ENCODE measurements around the gene PRDX6.
"Not testable (repeated sequence)": the region's sequence is repeated elsewhere in the genome, so short reads cannot be mapped to it uniquely, and the experiment has no call there.

PRDX6 gene

DNA sequence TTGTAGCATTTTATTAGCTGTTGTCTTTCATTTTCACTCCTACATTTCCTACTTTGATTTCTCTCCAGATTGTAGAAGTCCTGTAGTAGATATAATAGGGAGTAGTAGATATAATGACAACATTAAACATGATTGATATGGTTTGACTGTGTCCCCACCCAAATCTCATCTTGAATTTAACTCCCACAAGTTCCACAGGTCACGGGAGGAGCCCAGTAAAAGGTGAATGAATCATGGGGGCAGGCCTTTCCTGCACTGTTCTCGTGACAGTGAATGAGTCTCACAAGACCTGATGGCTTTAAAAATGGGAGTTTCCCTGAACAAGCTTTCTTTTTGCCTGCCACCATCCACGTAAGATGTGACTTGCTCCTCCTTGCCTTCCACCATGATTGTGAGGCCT, 7.5 kb upstream of the PRDX6 start:
- DNase-seq: no peak

DNA sequence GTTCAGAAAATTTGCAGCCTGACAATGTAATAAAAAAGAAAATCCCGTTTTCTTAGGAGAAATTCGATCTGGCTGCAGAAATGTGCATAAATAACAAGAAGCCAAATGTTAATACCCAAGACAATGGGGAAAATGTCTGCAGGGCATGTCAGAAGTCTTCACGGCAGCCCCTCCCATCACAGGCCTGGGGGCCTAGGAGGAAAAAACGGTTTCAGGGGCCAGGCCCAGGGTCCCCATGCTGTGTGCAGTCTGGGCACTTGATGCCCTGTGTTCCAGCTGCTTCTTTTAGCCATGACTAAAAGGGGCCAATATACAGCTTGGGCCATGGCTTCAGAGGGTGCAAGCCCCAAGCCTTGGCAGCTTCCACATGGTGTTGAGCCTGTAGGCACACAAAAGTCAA, 6.5 kb upstream of the PRDX6 start:
- no peak for DNase-seq

GRCh38 chr1:173473599-173474011, 3.5 kb upstream of the PRDX6 start:
- no peak for DNase-seq

- DNase-seq: no peak
Measured at GRCh38 chr1:173474097-173474779, 2.9 kb upstream of the PRDX6 start.

DNA sequence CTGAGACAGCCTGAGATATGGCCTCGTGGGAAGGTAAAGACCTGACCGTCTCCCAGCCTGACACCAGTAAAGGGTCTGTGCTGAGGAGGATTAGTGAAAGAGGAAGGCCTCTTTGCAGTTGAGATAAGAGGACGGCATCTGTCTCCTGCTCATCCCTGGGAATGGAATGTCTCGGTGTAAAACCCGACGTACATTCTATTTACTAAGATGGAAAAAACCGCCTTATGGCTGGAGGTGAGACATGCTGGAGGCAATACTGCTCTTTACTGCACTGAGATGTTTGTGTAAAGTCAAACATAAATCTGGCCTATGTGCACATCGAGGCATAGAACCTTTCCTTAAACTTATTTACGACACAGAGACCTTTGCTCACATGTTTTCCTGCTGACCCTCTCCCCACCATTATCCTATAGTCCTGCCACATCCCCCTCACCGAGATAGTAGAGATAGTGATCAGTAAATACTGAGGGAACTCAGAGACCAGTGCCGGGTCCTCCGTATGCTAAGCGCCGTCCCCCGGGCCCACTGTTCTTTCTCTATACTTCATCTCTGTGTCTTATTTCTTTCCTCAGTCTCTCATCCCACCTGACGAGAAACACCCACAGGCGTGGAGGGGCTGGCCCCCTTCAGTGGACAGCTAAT, 2.2 kb upstream of the PRDX6 start:
- not testable (repeated sequence) for DNase-seq

DNA sequence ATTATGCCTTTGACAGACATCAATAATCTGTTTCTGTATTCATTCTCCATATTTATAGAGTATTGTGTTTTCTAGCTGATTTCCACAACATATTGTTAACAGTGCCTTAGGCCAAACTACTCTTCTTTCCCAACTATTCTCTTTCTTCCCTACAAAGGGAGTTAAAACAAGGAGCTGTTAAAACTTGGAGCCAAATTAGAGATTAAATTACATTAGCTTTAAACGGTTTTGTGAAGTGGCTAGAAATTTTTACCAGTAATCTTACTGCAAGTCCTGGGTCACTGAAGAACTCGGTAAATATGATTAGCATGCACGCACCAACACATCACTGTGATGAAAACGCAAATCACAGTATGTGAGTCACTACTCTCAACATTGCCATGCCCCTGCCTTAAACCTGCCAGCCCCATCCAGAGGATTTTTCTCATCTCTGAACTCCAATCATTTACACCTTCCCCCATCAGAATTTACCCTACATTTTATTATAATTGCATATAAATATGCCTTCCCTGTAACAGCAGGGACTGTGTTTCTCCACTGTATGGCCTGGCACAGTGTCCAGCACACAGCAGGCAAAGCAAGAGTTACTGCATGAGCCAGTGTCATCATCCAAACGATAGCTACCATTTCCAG, 1.5 kb upstream of the PRDX6 start:
- DNase-seq: no peak

DNA sequence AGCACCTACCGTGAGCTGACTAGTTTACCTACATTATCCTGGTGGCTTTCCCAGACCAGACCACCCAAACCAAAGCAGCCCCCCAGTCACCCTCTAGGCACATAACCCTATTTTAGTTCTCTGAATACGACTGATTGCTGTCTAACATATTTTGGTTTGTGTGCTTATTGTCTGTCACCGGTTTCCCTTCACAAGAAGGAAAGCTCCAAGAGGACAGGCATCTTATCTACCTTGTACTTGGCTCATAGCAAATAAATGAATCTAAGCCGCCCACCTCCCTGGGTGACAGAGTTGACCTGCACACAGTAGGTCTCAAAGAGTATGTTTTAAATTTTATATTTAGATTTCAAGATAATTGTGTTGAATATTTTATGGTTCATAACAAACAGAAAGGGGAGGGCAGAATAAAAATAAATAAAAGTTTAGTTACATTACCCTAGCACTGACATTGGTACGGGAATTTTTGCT, 904 bp upstream of the PRDX6 start:
- DNase-seq: no peak

DNA sequence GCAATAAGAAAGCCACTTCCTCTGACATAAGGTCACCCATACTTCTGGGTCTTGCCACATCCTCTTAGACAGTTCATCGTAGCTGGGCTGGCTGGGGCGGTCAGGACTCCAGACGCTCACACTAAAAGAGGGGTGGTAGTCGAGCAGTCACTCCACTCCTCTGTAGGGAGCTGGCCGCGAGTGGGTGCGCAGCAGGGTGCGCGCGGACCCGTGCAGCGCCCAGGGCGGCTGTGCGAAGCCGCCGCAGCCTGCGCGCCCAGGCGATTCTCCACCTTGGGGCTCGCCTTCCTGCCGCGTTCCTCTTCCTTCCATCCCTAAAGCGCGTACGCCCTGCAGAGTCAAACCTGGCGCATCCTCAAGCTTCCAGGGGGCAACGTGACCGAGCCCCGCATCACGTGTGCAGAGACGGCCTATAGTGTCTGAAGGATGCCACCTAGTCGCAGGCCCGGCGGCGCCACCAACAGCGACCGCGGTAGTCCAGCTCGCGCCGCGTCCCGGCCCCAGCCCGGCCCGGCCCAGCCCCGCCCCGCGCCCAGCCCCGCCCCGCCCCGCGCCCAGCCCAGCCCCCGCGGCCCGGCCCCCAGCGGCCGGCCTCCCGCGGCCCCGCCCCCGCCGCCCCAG, 360 bp upstream of the PRDX6 start:
- peak; percentile 80 for DNase-seq

- DNase-seq: no peak
Measured at GRCh38 chr1:173478094-173478674, 1.0 kb downstream of the PRDX6 start.

DNA sequence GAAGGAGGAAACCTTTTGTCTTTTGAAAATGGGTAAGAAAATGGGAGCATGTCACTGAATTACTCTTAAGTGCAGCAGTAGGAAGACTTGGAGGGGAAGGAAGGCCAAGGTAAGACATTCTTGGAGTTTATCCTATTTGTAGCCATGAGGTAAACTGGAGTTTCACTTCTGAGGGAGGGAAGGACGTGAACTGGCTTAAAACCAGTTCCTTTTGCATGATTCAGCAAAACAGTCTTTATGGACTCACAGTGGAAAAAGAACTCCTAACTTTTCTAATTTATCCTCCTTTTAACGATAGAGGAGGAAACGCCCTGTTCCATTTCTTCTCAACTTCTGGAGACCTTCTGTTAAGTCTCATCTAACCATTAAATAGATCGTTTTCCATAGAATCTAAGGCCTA, 2.5 kb downstream of the PRDX6 start:
- no peak for DNase-seq

DNA sequence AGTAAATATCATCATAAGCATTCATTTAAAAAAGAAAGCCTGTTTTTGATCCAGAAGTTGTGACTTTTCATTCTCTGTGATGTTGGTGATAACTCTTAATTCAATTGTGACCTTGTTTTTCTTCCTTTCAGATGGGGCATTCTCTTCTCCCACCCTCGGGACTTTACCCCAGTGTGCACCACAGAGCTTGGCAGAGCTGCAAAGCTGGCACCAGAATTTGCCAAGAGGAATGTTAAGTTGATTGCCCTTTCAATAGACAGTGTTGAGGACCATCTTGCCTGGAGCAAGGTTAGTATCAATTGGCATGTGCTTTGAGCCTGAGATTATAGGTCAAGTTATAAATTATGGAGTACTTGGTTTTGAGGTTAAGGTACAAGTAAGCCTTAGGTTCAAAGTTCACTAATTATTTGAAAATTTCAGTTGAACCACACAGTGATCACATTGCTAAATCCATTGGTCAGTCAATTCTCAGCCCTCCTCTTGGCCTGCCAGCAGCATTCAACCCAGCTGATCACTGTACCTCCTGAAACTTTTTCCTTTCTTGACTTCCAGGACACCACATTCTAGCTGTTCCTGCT, 4.1 kb downstream of the PRDX6 start:
- DNase-seq: no peak

- no peak for DNase-seq
Measured at GRCh38 chr1:173482683-173483082, 5.5 kb downstream of the PRDX6 start.

DNA sequence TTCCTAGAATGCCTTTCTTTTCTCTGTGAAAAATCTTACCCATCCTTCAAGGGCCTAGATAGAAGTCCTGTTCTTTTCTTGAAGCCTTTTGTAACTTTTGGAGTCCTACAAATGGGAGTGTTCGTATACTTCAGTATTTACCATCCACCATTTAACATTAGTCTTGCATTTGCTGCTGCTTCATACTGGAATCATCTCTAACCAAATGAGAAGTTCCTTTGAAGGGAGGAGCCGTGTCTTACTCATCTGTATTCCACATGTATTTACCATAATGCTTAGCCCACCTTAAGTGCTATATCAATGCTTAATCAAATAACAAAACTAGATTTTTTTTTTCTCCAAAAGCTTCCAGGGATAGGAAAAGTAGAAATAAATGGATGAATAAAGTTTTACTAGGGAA, 7.1 kb downstream of the PRDX6 start:
- no peak for DNase-seq

DNA sequence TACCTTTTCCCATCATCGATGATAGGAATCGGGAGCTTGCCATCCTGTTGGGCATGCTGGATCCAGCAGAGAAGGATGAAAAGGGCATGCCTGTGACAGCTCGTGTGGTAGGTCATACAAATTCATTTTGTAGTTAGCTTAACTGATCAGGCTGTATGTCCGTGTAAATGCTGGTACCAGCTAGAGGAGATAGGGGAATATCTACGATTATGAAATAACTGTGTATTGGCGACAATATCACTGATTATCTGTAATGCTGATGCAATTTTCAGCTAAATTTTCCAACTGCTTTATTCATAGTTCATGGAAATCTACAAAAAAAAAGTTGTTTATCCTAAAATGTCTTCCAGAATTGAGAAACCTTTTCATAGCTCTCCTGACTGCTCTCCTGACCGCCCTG, 8.3 kb downstream of the PRDX6 start:
- DNase-seq: no peak

- no peak for DNase-seq
Measured at GRCh38 chr1:173488001-173488400, 10.9 kb downstream of the PRDX6 start.

DNA sequence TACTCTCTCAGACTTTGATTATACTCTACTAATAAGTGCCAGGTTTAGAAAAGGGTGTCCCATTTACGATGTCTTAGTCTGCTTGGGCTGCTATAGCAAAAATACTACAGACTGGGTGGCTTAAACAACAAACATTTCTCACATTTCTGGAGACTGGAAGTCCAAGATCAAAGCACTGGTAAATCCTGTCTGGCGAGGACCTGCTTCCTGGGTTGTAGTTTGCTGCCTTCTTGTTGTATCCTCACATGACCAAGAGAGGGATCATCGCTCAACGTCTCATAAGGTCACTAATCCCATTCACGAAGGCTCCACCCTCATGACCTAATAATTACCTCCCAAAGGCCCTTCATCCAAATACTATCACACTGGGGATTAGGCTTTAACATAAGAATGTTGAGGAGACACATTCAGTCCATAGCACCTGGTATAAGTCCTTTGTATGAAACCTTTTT, 12.0 kb downstream of the PRDX6 start:
- no peak for DNase-seq

DNA sequence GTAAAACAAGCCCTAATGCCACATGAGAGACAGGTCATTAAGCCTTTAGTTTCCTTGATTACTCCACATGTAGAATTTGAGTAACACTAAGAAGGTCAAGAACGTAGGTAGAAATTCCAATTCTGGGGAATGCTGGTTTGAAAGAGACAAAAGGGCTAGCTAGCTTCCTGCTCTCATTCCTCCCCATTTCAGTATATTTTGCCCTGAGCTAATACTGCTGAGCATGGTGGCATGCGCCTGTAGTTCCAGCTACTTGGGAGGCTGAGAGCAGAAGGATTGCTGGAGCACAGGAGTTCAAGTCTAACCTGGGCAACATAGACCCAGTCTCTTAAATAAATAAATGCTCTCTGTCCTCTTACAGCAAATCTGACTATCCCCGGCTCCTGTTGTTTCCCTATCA, 12.8 kb downstream of the PRDX6 start:
- DNase-seq: no peak

GRCh38 chr1:173491508-173491907, 14.4 kb downstream of the PRDX6 start:
- DNase-seq: no peak

DNA sequence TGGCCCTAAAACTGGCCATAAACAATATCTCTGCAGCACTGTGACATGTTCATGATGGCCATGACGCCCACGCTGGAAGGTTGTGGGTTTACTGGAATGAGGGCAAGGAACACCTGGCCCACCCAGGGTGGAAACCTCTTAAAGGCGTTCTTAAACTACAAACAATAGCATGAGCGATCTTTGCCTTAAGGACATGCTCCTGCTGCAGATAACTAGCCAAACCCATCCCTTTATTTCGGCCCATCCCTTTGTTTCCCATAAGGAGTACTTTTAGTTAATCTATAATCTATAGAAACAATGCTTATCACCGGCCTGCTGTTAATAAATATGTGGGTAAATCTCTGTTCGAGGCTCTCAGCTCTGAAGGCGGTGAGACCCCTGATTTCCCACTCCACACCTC, 16.0 kb downstream of the PRDX6 start:
- not testable (repeated sequence) for DNase-seq

- no peak for DNase-seq
Measured at GRCh38 chr1:173495609-173496267, 18.6 kb downstream of the PRDX6 start.

DNA sequence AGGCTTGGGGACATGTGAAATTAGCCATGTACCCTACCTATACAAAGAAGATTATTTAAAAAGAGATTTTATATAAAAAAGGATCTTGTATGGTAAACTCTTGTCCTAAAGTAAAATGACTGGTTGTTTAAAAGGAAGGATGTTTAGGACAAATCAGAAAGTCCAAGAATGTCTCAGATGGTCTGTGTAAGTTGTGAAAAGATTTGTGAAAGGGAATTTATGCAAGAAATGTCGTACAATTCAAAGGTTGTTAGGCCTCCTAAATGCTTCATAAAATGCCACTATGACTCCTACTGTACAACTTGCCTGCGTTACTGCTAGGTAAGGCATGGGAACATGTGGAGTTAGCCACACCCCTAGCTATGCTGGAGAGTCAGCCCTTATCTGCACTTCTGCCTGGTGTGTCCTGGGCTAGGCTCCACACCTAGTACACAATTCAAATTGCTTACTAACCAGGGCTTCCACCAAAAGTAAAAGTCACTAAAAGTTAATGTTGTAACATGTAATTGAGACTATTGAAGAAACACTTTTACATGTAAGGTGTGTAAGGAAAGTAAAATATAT, 19.7 kb downstream of the PRDX6 start:
- DNase-seq: no peak

DNA sequence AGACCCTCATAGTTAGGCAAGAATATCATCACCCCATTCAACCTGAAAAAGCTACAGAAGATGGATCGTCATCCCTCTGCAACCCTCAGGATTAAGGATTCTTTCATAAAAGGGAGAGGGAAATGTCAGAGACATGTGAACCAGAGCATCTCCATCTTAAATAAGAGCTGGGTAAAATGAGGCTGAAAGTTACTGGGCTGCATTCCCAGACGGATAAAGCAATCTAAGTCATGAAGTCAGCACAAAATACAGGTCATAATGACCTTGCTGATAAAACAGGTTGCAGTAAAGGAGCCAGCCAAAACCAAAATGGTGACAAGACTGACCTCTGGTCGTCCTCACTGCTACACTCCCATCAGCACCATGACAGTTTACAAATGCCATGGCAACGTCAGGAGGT, 22.6 kb downstream of the PRDX6 start:
- no peak for DNase-seq

All from activated CD4-positive, CD25-positive, alpha-beta regulatory T cell treated with anti-CD3 and anti-CD28 coated beads, Interleukin-2, amount 50 U/mL, for 72 hours (primary cell).